Measurements from ENCODE around the gene CPT1A. TPM values are rescaled to one million over a fixed set of nuclear protein-coding genes. Genes with fewer than 3 reads are reported as not detected.

CPT1A gene
- total RNA-seq, 1 donor from 2014 or later = 22.6 TPM

DNA sequence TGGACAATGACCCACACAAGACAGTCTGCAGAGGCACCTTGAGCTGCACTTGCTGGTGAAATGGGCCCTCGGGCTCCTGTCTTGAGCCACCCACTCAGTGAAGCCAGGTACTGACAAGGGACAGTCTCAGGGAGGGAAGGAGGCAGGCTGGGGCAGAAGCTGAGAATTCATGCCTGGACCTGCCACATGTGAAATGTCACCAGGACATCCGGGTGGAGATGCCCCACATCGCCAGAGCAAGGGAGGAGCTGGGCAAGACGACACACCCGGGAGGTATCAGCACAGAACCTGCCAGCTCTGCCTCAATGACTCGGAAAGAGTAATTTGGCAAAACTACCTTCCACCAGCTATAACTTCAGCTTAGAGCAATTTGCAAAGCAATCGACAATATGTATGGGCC is 23.5 kb downstream of the CPT1A start:
- peaks cover 9% of the 10 kb centered on the region for H3K4me1 Mint-ChIP-seq (ENCODE audit: low read depth)
- peaks cover 8% of the 10 kb centered on the region for H3K9me3 Mint-ChIP-seq
- no peak for DNase-seq (ENCODE audit: low spot score)
- no peaks in the 10 kb centered on the region for H3K36me3 Mint-ChIP-seq (ENCODE audit: low read depth)
- H3K4me3 Mint-ChIP-seq = no peak overlapping the region
- intact Hi-C loops (cut with micrococcal nuclease) = no loop called here
- H3K27me3 Mint-ChIP-seq (ENCODE audit: insufficient read depth) = no peaks in the 10 kb centered on the region
- no peak overlapping the region for H3K27ac Mint-ChIP-seq

DNA sequence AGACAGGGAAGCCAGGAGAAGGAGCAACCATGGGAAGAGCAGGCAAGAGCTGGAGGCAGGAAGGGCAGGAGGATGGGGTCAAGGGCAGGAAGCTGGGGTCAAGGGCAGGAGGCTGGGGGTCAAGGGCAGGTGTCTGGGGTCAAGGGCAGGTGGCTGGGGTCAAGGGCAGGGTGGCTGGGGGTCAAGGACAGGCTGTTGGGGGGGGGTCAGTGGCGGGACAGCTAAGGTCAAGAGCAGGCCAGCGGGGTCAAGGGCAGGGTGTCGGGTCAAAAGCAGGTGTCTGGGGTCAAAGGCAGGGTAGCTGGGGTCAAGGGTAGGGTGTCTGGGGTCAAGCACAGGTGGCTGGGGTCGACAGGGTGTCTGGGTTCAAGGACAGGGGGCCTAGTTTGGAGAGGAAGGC is 24.2 kb downstream of the CPT1A start:
- Mint-ChIP-seq H3K4me1 (ENCODE audit: low read depth) (peaks cover 9% of the 10 kb centered on the region), H3K27ac (peak overlapping the region; percentile 63), H3K4me3 (no peak overlapping the region), H3K36me3 (ENCODE audit: low read depth) (no peaks in the 10 kb centered on the region), H3K9me3 (peaks cover 8% of the 10 kb centered on the region), H3K27me3 (ENCODE audit: insufficient read depth) (no peaks in the 10 kb centered on the region)
- intact Hi-C loops (cut with micrococcal nuclease) = no loop called here
- DNase-seq (ENCODE audit: low spot score) = no peak

DNA sequence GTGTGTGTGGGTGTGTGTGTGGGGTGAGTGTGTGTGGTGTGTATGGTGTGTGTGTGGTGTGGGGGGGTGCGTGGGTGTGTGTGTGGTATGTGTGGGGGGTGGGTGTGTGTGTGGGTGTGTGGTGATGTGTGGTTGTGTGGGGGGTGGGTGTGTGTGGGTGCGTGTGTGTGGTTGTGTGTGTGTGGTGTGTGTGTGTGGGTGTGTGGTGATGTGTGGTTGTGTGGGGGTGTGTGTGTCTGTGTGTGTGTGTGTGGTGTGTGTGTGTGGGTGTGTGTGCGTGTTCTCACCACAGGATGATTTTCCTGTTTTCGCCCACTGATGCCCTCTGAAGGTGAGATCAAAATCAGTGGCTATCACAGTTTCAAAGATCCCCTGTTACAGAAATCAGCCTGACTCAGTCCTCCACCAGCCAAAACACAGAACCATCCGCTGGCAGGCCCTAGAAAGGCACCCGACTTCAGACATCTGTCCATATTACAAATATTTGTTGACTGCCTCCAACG is 24.7 kb downstream of the CPT1A start:
- no peaks in the 10 kb centered on the region for H3K36me3 Mint-ChIP-seq (ENCODE audit: low read depth)
- DNase-seq (ENCODE audit: low spot score) = no peak
- intact Hi-C loops (cut with micrococcal nuclease) = no loop called here
- no peaks in the 10 kb centered on the region for H3K27me3 Mint-ChIP-seq (ENCODE audit: insufficient read depth)
- H3K4me3 Mint-ChIP-seq = no peak overlapping the region
- H3K27ac Mint-ChIP-seq = peak overlapping the region; percentile 86
- H3K4me1 Mint-ChIP-seq (ENCODE audit: low read depth) = peaks cover 9% of the 10 kb centered on the region
- H3K9me3 Mint-ChIP-seq = peaks cover 8% of the 10 kb centered on the region

DNA sequence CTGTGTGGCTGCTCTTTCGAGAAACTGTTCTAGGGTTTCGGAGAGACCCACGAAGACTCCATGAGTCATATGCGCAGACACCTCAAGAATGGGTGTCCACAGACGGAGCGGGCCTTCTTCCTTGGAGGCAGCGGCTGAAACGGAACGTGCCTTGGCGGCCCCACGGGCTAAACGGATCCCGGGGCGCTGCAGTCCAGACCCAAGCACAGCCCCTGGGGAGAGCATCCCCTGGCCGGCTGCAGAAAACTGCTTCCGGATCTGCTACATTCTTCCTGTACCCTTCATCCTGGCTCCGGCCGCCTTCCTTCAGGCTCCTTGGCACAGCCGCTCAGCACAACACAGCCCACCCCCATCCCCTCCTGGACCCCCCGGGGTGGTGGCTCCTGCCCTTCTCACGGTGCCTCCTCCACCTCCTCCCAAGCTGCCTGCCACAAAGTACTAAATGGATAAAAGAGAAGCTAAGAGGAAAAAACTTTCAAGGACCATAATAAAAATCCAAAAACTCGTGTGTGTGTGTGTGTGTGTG is 25.4 kb downstream of the CPT1A start:
- peak overlapping the region; percentile 86 for H3K27ac Mint-ChIP-seq
- H3K4me3 Mint-ChIP-seq = no peak overlapping the region
- peaks cover 8% of the 10 kb centered on the region for H3K9me3 Mint-ChIP-seq
- peaks cover 9% of the 10 kb centered on the region for H3K4me1 Mint-ChIP-seq (ENCODE audit: low read depth)
- no peaks in the 10 kb centered on the region for H3K36me3 Mint-ChIP-seq (ENCODE audit: low read depth)
- intact Hi-C loops (cut with micrococcal nuclease) = no loop called here
- no peaks in the 10 kb centered on the region for H3K27me3 Mint-ChIP-seq (ENCODE audit: insufficient read depth)
- no peak for DNase-seq (ENCODE audit: low spot score)

DNA sequence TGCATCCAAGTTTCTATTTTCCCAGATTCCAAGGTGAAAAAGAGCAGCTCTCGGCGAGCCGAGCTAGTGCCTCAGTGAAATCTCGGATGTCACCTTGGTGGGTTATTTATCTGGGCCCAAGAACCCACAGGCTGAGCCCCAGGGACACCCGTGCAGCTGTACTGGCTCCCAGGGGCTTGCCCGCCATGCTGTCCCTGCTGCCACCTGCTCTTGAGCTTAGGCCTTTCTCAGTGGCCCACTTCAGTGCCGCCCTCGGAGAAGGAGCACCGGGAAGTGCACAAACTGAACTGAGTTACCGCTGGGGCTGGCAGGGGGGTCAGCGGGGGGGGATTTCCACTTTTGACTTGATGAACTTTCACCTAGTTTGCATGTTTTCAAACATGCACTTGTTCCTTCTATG is 27.9 kb downstream of the CPT1A start:
- H3K27me3 Mint-ChIP-seq (ENCODE audit: insufficient read depth) = no peaks in the 10 kb centered on the region
- peaks cover 8% of the 10 kb centered on the region for H3K9me3 Mint-ChIP-seq
- no peaks in the 10 kb centered on the region for H3K36me3 Mint-ChIP-seq (ENCODE audit: low read depth)
- no peak overlapping the region for H3K27ac Mint-ChIP-seq
- peaks cover 9% of the 10 kb centered on the region for H3K4me1 Mint-ChIP-seq (ENCODE audit: low read depth)
- intact Hi-C loops (cut with micrococcal nuclease) = no loop called here
- H3K4me3 Mint-ChIP-seq = no peak overlapping the region
- DNase-seq (ENCODE audit: low spot score) = no peak

DNA sequence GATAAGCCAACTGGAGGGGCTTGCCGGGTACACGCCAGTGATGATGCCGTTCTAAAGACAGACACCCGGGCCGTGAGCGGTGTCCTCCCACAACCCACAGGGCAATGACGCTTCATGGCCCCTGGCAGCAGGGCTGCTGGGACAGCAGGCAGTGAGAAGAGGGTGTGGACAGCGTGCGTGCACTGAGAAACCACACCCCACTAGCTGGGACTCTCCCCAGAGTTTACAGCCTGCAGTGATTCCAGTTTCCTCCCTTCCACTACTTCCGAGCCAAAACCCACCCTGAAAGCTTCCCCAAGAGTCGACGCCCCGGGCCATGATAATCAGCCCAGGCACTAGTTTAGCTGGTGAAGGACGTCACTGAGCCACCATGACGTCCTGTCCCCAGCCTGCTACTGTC is 29.2 kb downstream of the CPT1A start:
- no peak for DNase-seq (ENCODE audit: low spot score)
- Mint-ChIP-seq H3K4me3 (no peak overlapping the region), H3K9me3 (peaks cover 8% of the 10 kb centered on the region), H3K27ac (no peak overlapping the region), H3K36me3 (ENCODE audit: low read depth) (no peaks in the 10 kb centered on the region), H3K4me1 (ENCODE audit: low read depth) (peaks cover 9% of the 10 kb centered on the region), H3K27me3 (ENCODE audit: insufficient read depth) (no peaks in the 10 kb centered on the region)
- intact Hi-C loops (cut with micrococcal nuclease) = no loop called here

DNA sequence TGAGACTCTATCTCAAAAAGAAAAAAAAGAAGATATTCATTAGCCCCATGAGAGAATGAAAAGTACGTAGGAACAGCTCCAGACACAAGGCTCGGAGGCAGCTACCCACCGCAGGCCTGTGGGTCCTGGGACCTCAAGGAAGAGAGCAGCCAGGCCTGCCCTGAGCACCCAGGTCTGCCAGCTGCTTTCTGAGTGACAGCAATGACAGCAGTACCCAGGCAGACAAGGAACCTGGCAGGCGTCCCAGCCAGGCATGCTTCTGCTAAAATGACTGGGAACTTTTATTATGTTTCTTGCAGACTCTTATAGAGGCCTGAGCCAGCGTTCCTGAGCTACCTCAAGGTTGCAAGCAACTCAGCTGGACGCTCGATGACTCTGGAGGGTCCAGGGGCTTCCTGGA is 31.6 kb downstream of the CPT1A start:
- Mint-ChIP-seq H3K4me3 (no peak overlapping the region), H3K27me3 (ENCODE audit: insufficient read depth) (no peaks in the 10 kb centered on the region), H3K4me1 (ENCODE audit: low read depth) (no peaks in the 10 kb centered on the region), H3K27ac (no peak overlapping the region), H3K9me3 (no peaks in the 10 kb centered on the region), H3K36me3 (ENCODE audit: low read depth) (no peaks in the 10 kb centered on the region)
- intact Hi-C loops (cut with micrococcal nuclease) = no loop called here
- no peak for DNase-seq (ENCODE audit: low spot score)

DNA sequence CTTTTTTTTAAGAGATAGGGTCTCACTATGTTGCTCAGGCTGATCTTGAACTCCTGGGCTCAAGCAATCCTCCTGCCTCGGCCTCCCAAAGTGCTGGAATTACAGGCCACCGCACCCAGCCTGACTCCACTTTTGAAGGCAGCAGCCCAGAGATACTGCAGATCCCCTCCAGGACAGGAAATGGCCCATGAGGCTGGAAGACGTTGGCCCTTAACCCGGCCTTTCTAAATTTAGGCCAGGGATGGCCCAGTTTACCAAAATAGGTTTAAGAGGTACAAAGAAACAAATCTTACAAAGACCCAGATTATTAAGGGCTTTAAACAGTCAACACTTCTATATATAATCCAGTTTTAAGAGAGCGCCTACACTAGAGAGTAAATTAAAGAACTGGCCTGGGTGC is 32.2 kb downstream of the CPT1A start:
- no peaks in the 10 kb centered on the region for H3K4me1 Mint-ChIP-seq (ENCODE audit: low read depth)
- no peaks in the 10 kb centered on the region for H3K36me3 Mint-ChIP-seq (ENCODE audit: low read depth)
- DNase-seq (ENCODE audit: low spot score) = no peak
- no peak overlapping the region for H3K4me3 Mint-ChIP-seq
- H3K9me3 Mint-ChIP-seq = no peaks in the 10 kb centered on the region
- no peak overlapping the region for H3K27ac Mint-ChIP-seq
- intact Hi-C loops (cut with micrococcal nuclease) = no loop called here
- H3K27me3 Mint-ChIP-seq (ENCODE audit: insufficient read depth) = no peaks in the 10 kb centered on the region

DNA sequence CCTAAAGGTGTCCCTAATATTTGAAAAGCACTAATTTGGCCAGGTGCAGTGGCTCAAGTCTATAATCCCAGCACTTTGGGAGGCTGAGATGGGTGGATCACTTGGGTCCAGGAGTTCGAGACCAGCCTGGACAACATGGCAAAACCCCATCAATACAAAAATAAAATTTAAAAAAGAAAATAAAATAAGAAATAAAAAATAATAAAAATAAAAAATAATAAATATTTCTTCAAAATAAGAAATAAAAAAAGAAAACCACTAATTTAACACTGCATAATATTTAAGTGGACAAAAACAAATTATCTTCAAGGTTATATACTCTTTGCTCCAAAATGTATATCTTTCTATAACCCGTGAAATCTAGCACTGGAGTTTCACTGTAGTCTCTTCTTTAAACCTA is 32.9 kb downstream of the CPT1A start:
- no peaks in the 10 kb centered on the region for H3K36me3 Mint-ChIP-seq (ENCODE audit: low read depth)
- H3K4me1 Mint-ChIP-seq (ENCODE audit: low read depth) = no peaks in the 10 kb centered on the region
- no peaks in the 10 kb centered on the region for H3K9me3 Mint-ChIP-seq
- H3K27me3 Mint-ChIP-seq (ENCODE audit: insufficient read depth) = no peaks in the 10 kb centered on the region
- H3K27ac Mint-ChIP-seq = no peak overlapping the region
- intact Hi-C loops (cut with micrococcal nuclease) = no loop called here
- DNase-seq (ENCODE audit: low spot score) = no peak
- H3K4me3 Mint-ChIP-seq = no peak overlapping the region

DNA sequence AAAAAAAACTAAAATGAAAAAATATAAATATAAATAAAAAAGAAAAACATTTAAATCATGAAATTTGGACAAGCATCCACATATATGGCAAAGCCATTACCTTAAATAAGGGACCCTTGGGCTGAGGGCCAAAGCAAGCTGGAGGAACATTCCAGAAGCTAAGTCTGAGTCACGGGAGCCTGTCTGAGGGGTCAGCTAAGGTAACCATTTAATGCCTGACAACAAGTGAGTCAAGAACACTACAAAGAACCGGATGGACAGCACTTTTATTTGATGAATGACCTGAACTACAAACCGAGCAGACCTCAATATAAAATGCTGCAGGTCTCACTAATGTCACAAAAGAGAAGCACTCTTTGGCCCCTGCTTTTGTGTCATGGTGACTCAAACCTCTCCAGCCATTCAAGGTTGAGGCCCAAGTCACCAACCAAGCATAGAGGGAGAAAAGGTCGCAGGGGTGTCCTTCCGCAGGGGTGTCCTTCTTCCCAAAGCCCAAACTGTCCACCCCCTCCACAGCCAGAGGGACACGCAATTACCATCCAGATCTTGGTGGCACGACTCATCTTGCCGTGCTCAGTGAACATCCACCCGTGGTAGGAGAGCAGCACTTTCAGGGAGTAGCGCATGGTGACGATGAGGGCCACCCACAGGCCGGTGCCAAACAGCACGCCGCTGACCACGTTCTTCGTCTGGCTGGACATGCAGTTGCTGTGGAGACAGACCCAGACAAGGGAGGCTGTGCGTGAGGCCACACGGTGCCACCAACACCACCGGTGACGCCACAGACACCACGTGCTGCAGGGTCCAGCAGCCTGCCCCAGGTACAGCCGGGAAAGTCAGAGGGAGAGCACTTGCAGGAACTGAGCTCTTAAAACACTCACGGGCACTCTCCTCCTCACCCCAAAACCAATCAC is 34.5 kb downstream of the CPT1A start:
- no peak for DNase-seq (ENCODE audit: low spot score)
- intact Hi-C loops (cut with micrococcal nuclease) = no loop called here
- H3K9me3 Mint-ChIP-seq = no peaks in the 10 kb centered on the region

DNA sequence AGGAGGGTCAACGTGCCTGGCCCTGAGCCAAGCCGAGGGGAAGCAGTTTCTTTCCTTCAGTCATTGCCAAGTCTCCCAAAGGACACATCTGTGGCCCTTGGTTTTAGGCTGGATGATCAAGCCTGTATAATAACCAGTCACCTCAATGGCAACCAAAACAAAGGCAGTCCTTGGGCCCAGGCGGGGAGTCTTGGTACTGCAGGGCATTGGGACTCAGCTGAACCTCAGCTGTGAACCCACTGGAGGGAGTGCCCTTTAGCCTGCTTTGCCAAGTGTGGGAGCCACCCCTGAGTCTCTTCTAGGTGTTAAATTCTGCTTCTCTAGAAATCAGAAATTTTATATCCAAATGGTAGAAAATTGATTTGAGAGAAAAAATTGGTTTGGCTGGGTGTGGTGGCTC is 36.9 kb downstream of the CPT1A start:
- Mint-ChIP-seq H3K4me1 (ENCODE audit: low read depth) (no peaks in the 10 kb centered on the region), H3K27ac (no peak overlapping the region), H3K27me3 (ENCODE audit: insufficient read depth) (no peaks in the 10 kb centered on the region), H3K4me3 (no peak overlapping the region), H3K36me3 (ENCODE audit: low read depth) (no peaks in the 10 kb centered on the region), H3K9me3 (no peaks in the 10 kb centered on the region)
- no peak for DNase-seq (ENCODE audit: low spot score)
- intact Hi-C loops (cut with micrococcal nuclease) = no loop called here

More for the DNA sequence above, 34.5 kb downstream of the CPT1A start:
- Mint-ChIP-seq H3K4me1 (ENCODE audit: low read depth) (no peaks in the 10 kb centered on the region), H3K27me3 (ENCODE audit: insufficient read depth) (no peaks in the 10 kb centered on the region), H3K36me3 (ENCODE audit: low read depth) (no peaks in the 10 kb centered on the region), H3K27ac (no peak overlapping the region), H3K4me3 (no peak overlapping the region)

DNA sequence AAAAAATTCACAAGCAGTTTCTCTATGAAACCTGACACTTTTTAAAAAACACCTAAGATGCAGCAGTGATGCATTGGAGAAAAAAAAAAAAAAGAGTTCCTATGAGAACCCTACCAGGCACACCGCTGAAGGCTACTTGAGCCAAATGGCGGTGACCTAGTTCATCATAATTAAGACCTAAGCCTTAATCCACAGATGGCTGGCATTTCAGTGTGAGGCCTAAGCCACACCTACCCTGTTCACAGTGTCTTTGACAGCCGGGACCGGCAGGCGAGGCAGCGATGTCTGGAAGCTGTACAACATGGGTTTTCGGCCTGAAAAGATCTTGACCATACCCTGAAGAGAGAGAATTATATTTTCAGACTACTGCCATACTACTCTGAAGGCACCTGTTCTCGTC is 38.0 kb downstream of the CPT1A start:
- Mint-ChIP-seq H3K36me3 (ENCODE audit: low read depth) (peaks cover 4% of the 10 kb centered on the region), H3K4me3 (no peak overlapping the region), H3K4me1 (ENCODE audit: low read depth) (no peaks in the 10 kb centered on the region), H3K27me3 (ENCODE audit: insufficient read depth) (no peaks in the 10 kb centered on the region), H3K27ac (no peak overlapping the region), H3K9me3 (no peaks in the 10 kb centered on the region)
- intact Hi-C loops (cut with micrococcal nuclease) = no loop called here
- DNase-seq (ENCODE audit: low spot score) = no peak

DNA sequence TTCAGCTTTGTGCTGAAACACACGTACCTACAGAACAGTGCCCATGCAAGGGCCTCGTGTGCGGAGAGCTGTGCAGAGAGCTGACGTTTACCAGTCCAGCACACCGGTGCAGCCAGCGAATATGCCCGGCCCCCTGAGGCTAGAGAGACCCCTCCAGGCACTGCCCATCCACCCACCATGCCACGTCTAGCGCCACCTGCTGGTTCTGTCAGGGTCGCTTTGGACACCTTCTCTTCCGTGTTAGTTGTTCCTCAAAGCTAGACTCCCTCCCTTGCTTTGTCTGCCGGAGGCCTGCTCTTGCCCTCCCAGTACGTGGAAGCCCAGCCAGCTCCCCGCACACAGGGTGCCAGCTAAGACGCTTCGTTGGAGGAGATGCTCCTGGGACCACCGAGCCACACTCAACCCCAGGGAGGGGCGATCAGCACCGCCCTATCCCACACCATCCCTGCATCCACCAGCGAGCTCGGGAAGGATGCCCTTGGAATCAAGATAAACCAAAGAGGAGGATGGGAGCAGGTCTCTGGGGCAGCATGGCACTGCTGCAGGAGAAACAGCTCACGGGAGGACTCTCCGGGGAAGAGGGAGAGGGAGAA is 43.4 kb downstream of the CPT1A start:
- no peak overlapping the region for H3K4me3 Mint-ChIP-seq
- H3K4me1 Mint-ChIP-seq (ENCODE audit: low read depth) = no peaks in the 10 kb centered on the region
- no peaks in the 10 kb centered on the region for H3K9me3 Mint-ChIP-seq
- H3K36me3 Mint-ChIP-seq (ENCODE audit: low read depth) = peaks cover 8% of the 10 kb centered on the region
- H3K27me3 Mint-ChIP-seq (ENCODE audit: insufficient read depth) = no peaks in the 10 kb centered on the region
- intact Hi-C loops (cut with micrococcal nuclease) = no loop called here
- peak; percentile 6 for DNase-seq (ENCODE audit: low spot score)
- no peak overlapping the region for H3K27ac Mint-ChIP-seq

All from activated T-helper 1 cell treated with anti-CD3 and anti-CD28 coated beads, Interleukin-12 subunit alpha, Interleukin-12 subunit beta, Interleukin-2, Interleukin-4 antibody, amounts not matched to agents 30 ng/mL and 10 ng/mL and 1 ng/mL, durations not matched to agents 14 hours and 24 hours and 36 hours (primary cell).